MM.1S (cell line): ENCODE measurements around the gene TYW5.

Experiments
- CTCF ChIP-seq: fragments of 300-600 bp; sonication (generic); IDR thresholded peaks from 2 replicates; pipeline ENCODE4 v1.5.1; 2016; ENCODE audit warnings: antibody characterized with exemption, low read length, mixed read lengths
- EZH2 ChIP-seq: fragments of 300-600 bp; sonication (generic); optimal IDR thresholded peaks from 2 replicates; pipeline ENCODE3; 2017; ENCODE audit warnings: low read depth, mild to moderate bottlenecking, antibody characterized with exemption, low read length, mixed read lengths
- EZH2phosphoT487 ChIP-seq: fragments of 300-600 bp; sonication (generic); IDR thresholded peaks from 2 replicates; pipeline ENCODE4 v1.6.1; 2018; ENCODE audit warnings: antibody characterized with exemption, low read length

GRCh38 chr2:199955339-199956061 lies at the start of gene TYW5, which contains the start of gene MAIP1:
- TF ChIP-seq CTCF = no peak
- TF ChIP-seq EZH2 = no peak
- TF ChIP-seq EZH2phosphoT487 = no peak
